Ovary (tissue), 3 donors: ENCODE results near the gene SIGLEC1.

Source experiments
- POLR2A ChIP-seq: fragments of 450-650 bp; IDR thresholded peaks from one replicate; pipeline ENCODE4 v1.6.1; 2017; ENCODE audit warnings: antibody characterized with exemption, mild to moderate bottlenecking, moderate library complexity
- TF ChIP-seq, protein P1 (sequence below), 3 donors: fragments of 450-650 bp in 2 of 3; fragments of 200-600 bp in 1 of 3; IDR thresholded peaks; one replicate each; pipeline versions ENCODE4 v1.5.1 to v1.8.0; 2016 to 2022; ENCODE audit warnings: antibody characterized with exemption in 3 of 3, mild to moderate bottlenecking in 1 of 3
- donor health status: DM: no; HTN: no; CAD: no.

DNA sequence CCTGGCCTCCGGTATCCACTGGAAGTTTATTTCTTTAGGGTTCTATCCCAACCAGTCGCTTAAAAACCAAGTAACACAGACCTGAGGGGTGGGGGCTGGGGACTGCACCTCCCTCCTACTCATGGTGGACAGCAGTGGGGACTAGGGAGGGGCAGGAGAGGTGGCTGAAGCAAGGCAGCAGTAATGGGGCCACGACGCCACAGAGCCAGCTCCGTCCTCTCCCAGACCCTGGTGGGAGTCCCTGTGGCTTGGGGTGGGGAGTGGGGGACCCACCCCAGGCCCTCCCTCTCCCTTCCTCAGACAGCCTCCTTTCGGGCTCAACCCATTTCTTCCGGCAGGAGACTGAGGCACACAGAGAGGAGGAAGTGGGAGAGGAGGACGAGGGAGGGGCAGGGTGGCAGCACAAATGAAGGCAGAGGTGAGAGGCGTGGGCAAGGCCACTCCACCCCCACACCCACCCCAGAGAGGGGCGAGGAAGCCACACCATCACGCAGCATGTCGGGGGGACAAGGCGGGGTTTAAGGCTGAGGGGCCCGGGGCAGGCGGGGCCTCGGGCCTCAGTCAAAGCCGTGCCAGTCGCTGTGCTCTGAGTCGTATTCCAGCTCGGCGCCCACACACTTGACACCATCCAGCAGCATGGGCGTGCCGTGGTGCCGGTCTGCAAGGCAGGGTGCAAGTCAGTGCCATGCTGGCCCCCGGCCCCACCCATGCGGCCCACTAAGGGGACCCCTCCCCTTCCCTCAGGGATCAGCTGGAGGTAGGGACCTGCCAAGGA lies 41.3 kb upstream of the SIGLEC1 start:
- TF ChIP-seq, protein P1, sequence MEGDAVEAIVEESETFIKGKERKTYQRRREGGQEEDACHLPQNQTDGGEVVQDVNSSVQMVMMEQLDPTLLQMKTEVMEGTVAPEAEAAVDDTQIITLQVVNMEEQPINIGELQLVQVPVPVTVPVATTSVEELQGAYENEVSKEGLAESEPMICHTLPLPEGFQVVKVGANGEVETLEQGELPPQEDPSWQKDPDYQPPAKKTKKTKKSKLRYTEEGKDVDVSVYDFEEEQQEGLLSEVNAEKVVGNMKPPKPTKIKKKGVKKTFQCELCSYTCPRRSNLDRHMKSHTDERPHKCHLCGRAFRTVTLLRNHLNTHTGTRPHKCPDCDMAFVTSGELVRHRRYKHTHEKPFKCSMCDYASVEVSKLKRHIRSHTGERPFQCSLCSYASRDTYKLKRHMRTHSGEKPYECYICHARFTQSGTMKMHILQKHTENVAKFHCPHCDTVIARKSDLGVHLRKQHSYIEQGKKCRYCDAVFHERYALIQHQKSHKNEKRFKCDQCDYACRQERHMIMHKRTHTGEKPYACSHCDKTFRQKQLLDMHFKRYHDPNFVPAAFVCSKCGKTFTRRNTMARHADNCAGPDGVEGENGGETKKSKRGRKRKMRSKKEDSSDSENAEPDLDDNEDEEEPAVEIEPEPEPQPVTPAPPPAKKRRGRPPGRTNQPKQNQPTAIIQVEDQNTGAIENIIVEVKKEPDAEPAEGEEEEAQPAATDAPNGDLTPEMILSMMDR (IDR thresholded peaks at IDR 0.05) = no peak
- no peak for TF ChIP-seq POLR2A
